GM12892 (cell line): ENCODE measurements around the gene NTSR1.

Experiments used
- POLR2A ChIP-seq: IDR thresholded peaks from 2 replicates; pipeline ENCODE4 v1.6.1; 2011; ENCODE audit warnings: low read depth, low read length, control low read depth
- POLR2AphosphoS5 ChIP-seq: IDR thresholded peaks from 2 replicates; pipeline ENCODE4 v1.6.1; 2011; ENCODE audit warnings: low read depth, low read length, control low read depth
- TAF1 ChIP-seq: IDR thresholded peaks from 2 replicates; pipeline ENCODE4 v1.6.1; 2011; ENCODE audit warnings: low read depth, mild to moderate bottlenecking, control low read depth, low read length, borderline replicate concordance

- TF ChIP-seq POLR2A (no peak), POLR2AphosphoS5 (no peak), TAF1 (no peak)
Observed at GRCh38 chr20:62769346-62770071, 60.9 kb downstream of the NTSR1 start.
